HG03432 (cell line): ENCODE data around the gene YRDC.
"Not testable (repeated sequence)": the region's sequence is repeated elsewhere in the genome, so short reads cannot be mapped to it uniquely, and the experiment has no call there.

Experiments
- ATAC-seq: cut with Tn5 transposase; IDR thresholded peaks from one replicate; pipeline ENCODE4 v1.9.1; 2021; ENCODE audit warnings: mild to moderate bottlenecking, moderate library complexity; ENCODE audit not compliant: unreplicated experiment

YRDC gene

DNA sequence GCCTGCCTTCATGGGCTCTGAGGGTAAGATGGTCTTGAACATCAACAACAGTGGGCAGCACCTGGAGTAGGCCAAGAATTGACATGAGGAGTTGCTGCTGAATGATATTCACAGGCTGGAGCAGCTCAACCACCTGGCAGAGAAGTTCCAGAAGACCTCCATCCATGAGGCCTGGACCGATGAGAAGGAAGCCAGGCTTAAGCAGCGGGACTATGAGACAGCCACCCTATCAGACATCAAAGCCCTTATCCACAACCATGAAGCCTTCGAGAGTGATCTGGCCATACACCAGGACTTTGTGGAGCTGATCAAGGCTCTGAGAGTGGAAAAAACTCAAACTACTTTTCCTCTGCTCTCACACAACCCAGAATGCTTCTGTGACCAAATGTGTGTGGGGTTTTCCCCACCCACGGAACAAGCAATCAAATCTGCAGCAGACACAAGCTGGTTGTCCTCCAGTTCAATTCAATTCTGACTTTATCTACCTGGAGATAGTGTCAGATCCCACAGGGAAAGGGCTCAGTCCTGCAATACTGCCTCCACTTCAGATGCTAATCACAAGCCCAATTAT, 31.0 kb downstream of the YRDC start:
- ATAC-seq: no peak

DNA sequence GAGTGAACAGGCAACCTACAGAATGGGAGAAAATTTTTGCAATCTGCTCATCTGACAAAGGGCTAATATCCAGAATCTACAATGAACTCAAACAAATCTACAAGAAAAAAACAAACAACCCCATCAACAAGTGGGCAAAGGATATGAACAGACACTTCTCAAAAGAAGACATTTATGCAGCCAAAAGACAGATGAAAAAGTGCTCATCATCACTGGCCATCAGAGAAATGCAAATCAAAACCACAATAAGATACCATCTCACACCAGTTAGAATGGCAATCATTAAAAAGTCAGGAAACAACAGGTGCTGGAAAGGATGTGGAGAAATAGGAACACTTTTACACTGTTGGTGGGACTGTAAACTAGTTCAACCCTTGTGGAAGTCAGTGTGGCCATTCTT, 36.6 kb downstream of the YRDC start:
- not testable (repeated sequence) for ATAC-seq

DNA sequence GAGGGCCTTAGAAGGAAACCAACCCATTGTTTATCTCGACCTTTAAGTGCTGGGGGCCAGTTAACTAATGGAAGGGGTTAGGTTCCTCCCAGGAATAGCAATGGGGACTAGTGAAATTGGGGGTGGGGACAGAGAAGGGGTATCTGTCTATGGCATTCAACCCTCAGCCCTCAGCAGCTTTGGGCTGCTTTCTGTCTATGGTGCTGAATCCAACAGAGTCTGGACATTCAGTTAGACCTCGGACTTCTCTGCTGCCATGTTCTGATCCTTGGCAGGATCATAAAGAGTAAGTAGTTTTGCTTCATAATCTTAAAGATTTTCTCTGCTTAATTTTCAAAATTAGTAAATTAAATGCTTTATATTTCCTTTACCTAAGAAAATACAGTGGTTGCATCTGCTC, 40.5 kb downstream of the YRDC start:
- no peak for ATAC-seq

GRCh38 chr1:37765916-37766664, 41.9 kb downstream of the YRDC start:
- ATAC-seq: no peak

DNA sequence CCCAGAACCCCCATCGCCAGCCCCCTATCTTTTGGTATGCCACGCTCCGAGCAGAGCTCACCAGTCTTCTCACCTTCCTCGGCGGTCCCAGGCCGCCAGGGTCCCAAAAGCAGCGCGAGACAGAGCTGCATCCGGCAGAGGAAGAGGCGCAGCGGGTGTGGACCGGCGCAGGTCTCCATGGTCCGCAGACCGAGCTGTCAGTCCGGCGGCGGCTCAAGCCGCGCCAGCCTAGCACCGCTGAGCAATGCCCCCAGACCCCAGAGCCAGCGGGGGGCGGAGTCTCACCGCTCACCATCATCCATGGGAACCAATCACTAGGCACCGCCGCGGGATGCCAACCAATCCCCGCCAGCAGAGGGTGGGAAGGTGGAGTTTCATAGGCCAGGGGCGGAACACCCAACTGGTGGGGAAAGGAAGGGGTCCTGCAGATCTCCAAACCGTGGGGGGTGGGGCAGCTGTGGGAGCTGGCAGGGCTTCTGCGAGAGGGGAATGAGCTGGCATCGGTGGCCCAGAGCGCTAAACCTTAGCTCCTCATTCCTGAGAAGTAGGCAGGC, 43.0 kb downstream of the YRDC start, which contains the start of gene EPHA10:
Gene EPHA10, minus strand, starts transcription at position 233 of the 554 bp plus-strand sequence. Its CDS starts 54 bp downstream, at position 179.
- ATAC-seq: no peak

DNA sequence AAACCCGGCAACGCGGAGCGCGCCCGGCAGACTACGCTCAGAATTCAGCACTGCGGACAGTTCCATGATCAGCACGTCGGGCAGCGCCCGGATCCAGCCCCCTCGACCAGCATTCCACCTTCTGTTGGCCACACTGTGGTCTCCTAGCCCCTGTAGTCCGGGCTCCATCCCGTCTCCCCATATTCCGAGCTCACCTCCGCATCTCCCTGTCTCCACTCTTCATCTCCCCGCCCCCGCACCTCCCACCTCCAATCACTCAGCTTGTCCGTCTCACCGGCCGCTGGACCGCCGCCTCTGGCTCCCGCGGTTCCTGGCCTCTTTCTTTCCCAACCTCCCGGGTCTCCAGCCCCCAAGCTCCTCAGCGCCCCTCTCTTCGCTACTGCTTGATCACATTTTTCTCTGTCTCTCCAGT, 43.6 kb downstream of the YRDC start:
- no peak for ATAC-seq

DNA sequence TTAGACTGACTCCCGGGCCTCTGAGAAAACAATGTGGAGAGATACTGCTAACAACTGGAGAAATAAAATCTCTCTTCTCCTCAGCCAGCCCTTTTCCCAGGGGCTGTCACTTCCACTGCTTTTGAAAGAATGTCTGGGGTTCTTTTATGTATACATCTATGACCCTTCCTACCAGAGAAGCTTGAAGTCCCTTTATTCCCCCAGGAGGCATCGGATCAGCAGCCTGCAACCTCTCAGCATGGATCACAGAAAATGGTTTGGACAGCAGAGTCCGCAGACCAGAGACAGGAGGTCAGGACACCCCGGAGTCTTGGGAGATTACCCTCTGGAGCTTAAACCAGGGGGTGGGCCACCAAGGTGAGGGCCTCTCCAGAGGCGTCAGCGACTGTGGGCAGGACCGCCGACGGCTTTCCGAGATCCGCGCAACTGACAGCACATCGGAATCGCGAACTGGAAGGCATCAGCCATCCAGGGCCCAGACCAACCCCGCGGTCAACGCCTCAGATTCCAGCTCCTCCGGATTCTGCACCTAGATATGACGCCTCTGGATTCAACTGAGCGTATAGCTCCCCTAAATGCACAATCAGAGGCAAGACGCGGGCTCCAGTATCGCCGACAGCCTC, 44.1 kb downstream of the YRDC start:
- no peak for ATAC-seq

- ATAC-seq: no peak
Observed at GRCh38 chr1:37762516-37762915, 45.5 kb downstream of the YRDC start.

DNA sequence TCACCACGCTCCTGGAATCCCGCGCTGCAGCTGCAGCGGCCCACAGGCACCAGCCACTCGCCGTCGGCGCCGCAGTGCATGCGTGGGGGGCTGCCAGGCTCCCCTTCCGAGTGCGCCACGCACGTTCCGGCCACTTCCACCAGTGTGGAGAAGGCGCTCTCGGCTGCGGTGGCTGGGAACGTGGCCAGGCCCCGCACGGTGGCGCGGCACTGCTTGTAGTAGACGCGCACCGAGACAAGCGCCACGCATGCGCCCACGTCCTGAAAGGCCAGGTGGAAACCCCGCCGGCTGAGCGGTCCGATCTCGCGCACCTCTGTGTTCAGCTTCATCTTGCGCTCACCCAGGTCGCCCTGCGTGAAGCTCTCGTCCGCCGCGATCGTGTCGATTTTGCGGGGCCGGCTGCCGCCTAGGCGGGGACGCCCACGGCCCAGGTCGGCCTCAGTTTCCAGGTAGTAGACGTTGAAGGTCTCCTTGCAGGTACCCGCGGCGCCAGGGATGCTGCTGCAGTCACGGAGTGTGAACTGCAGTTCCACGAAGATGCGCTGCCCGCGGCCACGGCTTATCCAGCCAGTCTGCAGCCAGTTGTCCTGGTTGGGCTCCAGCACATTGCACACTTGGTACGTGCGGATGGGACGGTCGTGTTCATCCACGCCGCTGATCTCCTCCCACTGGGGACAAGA, 46.5 kb downstream of the YRDC start:
- no peak for ATAC-seq

DNA sequence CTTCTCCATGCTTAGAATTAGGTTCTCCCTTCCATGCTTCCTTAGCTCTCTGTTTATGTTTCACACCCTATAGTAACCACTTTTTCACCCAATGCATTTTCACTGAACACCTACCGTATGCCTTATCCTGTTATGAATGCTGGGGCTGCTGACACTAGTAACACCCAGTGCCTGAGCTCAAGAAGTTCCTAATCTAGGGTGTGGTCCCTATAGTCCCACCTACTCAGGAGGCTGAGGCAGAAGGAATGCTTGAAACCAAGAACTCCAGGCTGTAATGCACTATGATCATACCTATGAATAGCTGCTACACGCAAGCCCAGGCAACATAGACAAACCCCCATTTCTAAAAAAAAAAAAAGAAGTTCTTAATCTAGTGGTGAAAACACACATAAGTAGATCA, 48.6 kb downstream of the YRDC start:
- ATAC-seq: no peak

DNA sequence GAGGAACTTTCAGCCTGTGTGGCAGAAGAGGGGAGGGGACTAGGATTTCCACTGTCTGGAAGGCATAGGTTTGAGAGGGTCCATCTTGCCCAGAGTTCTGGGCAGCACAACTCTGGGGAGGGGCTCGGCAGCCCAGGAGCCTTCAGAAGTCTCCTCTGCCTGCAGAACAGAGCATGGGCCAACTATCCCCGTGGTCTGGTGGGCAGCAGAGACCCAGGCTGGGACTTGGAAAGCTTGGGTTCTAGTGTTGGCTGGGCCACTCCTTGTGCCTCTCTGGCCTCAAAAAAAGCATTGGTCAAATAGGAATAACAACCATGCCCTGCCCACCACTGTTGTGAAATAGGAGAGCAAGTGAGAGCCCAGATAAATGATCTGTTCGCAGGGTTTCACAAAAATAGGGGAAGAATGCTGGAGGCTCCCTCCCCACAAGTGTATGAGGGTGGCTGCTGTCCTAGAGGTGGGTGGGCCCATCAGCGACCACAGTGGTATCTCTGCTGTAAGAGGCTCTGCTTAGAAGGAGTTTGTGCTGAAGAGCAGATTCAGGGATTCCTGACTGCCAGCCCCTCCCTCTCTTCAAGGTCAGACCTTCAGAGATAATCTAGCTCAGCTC, 52.0 kb downstream of the YRDC start:
- no peak for ATAC-seq

- no peak for ATAC-seq
Observed at GRCh38 chr1:37755290-37755689, 52.7 kb downstream of the YRDC start.

GRCh38 chr1:37753473-37754321, 54.3 kb downstream of the YRDC start:
- ATAC-seq: no peak
